SJCRH30 (cell line): ENCODE data around the gene COL6A5. TPM values are rescaled to one million over a fixed set of nuclear protein-coding genes. Genes with fewer than 3 reads are reported as not detected.

Source experiments
- total RNA-seq: library from RNA; depleted of rRNA; stranded (reverse); fragments of >200 nt; shearing (Covaris generic); gene quantifications from 2 replicates; pipeline ENCODE4 v1.2.3, GENCODE V29; 2014; rRNA removed

COL6A5 gene
- total RNA-seq, 1 experiment from 2014 or later: not detected

Other genes starting within 250 kb of the COL6A5 start
- gene COL6A6, start 171.5 kb downstream of the COL6A5 start, total RNA-seq: 0.06 and 0.08 TPM in 2 replicates